Epithelial cell of proximal tubule (primary cell): ENCODE measurements around the gene KY. TPM values are rescaled to one million over a fixed set of nuclear protein-coding genes. Genes with fewer than 3 reads are reported as not detected.

Experiments used
- DNase-seq: peaks from one replicate; pipeline ENCODE4 v3.0.0-alpha.2; 2011; ENCODE audit warnings: low read depth
- H3K4me3 ChIP-seq: 2 replicates; pipeline ENCODE4 v1.5.1; 2011; ENCODE audit warnings: low read depth, mild to moderate bottlenecking, low read length
- CTCF ChIP-seq: conservative IDR thresholded peaks from 2 replicates; pipeline ENCODE4 v1.5.1; 2012; ENCODE audit warnings: low read depth, mild to moderate bottlenecking, low read length
- total RNA-seq: library from RNA; depleted of rRNA; stranded (reverse); fragments of >200 nt; gene quantifications from 2 replicates; pipeline ENCODE4 v1.2.3, GENCODE V29; 2015

Gene KY
- total RNA-seq, 1 donor from 2014 or later: not detected

- H3K4me3 ChIP-seq: no peak overlapping the region
- TF ChIP-seq CTCF: no peak
- no peak for DNase-seq
Observed at GRCh38 chr3:134614955-134615354, 35.9 kb downstream of the KY start.

- TF ChIP-seq CTCF: no peak
- no peak for DNase-seq
- no peak overlapping the region for H3K4me3 ChIP-seq
Observed at GRCh38 chr3:134613006-134613520, 37.8 kb downstream of the KY start.

- no peak for TF ChIP-seq CTCF
- no peak for DNase-seq
- H3K4me3 ChIP-seq: no peak overlapping the region
Observed at GRCh38 chr3:134611516-134611915, 39.3 kb downstream of the KY start.

- TF ChIP-seq CTCF: no peak
- DNase-seq: no peak
- H3K4me3 ChIP-seq: no peak overlapping the region
Observed at GRCh38 chr3:134610432-134611385, 40.1 kb downstream of the KY start.

GRCh38 chr3:134609821-134610431 lies 40.9 kb downstream of the KY start:
- TF ChIP-seq CTCF: no peak
- H3K4me3 ChIP-seq: no peak overlapping the region
- no peak for DNase-seq

GRCh38 chr3:134608771-134609435 lies 41.9 kb downstream of the KY start:
- no peak for TF ChIP-seq CTCF
- DNase-seq: no peak

More at GRCh38 chr3:134608771-134609435, 41.9 kb downstream of the KY start:
- no peak overlapping the region for H3K4me3 ChIP-seq
